GM21576 (cell line): Measurements from ENCODE around the gene NPPC.
"Not testable (repeated sequence)": the region's sequence is repeated elsewhere in the genome, so short reads cannot be mapped to it uniquely, and the experiment has no call there.

Experiments
- ATAC-seq: cut with Tn5 transposase; IDR thresholded peaks from one replicate; pipeline ENCODE4 v1.9.1; 2021; ENCODE audit warnings: mild to moderate bottlenecking, moderate library complexity; ENCODE audit not compliant: unreplicated experiment

The NPPC gene

GRCh38 chr2:231890896-231891513 lies 35.2 kb downstream of the NPPC start:
- ATAC-seq = no peak

DNA sequence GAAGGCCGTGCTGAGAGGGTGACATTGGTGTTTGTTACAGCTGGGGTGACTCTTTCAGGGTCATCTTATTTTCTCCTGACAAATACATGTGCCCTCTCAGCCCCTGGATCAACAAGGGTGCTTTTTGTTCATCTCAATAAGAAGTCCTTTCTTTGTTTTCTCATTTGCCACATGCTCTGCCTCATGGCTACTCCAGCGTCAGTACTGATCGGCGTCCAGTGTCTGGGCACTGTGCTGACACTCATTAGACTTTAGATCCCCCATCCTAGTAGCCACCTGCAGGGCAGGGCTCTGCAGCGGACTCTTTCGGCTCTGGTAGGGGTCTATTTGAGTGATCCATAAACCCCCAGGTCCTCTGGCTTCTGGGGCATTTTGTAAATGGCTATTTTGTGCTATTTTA lies 38.4 kb downstream of the NPPC start:
- no peak for ATAC-seq

DNA sequence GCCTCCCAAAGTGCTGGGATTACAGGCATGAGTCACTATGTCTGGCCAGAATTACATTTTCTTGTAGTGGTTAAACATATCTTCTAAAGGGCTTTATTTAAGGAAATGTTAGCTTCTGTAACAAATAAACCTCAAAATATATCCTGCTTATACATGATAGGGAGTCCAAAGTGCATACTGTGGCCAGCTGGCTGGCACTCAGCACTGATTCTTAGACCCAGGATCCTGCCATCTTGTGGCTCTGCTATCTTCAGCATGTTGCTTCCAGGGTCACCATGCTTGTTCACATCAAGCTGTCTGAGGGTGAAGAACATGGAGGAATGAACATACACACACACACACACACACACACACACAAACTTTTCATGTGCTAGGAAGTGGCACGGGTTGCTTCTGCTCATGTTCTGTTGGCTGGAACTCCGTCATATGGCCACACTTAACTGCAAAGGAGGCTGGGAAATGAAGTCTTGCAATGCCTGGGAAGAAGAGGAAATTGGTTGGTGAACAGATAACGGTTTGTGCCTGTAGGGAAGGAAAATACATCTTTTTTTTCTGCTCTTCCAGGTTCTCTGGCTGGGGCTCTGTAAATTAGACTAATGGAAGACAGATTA lies 40.0 kb downstream of the NPPC start:
- ATAC-seq = no peak

GRCh38 chr2:231884438-231885140 lies 41.6 kb downstream of the NPPC start:
- no peak for ATAC-seq

GRCh38 chr2:231883468-231883881 lies 42.7 kb downstream of the NPPC start:
- ATAC-seq = no peak

DNA sequence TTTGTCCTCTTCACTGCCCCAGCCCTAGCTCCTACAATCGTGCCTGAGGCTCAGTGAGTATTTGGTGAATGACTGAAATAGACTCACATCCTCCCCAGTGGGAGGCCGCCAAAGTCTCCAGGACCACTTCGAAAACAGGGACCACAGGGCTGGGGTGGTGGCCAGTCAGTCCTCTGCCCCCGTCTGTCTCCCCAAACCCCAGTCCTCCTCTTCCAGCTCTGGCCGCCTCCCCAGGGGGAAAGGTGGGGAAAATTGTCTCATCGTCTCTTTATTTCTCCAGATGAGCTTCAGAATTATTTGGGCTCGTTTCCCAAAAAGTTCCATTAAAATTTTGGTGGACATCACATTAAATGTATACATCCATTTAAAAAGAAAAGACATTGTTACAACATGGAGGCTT lies 43.5 kb downstream of the NPPC start:
- no peak for ATAC-seq

GRCh38 chr2:231880371-231880770 lies 45.8 kb downstream of the NPPC start:
- not testable (repeated sequence) for ATAC-seq

- ATAC-seq = no peak
These were observed 47.0 kb downstream of the NPPC start for GRCh38 chr2:231879216-231879615.

DNA sequence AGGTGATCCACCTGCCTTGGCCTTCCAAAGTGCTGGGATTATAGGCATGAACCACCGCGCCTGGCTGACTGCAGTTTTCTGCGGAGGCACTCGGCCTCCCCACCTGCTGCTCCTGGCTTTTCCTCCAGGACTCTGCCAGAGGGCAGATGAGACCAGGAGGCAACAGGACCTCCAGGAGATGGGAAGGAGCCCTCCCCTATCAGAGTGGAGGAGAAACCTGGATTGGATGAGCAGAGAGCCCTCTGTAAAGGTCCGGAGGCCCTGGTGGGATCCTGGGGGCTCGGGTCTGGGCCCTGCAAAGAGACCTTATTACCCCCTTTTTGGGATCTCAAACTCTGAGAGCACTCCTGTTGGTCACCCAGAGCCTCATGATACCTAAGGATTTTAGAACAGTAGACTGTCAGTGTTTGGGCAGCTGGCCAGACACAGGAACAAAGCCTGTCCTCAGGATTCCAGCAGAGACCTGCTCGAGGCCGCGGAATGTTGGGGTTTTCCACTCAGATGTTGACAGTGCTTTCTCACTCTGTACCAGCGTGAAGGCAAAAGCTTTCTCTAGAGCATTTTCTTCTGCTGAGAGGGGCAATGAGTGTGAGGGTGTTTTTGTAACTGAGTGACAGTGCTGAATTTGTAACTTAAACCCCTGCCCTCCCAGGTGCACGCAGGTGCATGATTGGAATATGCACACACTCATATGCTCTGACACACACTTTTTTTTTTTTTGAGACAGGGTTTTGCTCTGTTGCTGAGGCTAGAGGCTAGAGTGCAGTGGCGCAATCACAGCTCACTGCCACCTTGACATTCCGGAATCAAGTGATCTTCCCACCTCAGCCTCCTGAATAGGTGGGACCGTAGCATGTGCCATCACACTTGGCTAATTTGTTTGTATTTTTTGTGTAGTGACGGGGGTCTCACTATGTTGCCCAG lies 48.4 kb downstream of the NPPC start:
- ATAC-seq = no peak

- no peak for ATAC-seq
These were observed 51.3 kb downstream of the NPPC start for GRCh38 chr2:231874944-231875343.
